Caco-2 (cell line): ENCODE data around the gene HPS4. TPM values are rescaled to one million over a fixed set of nuclear protein-coding genes. Genes with fewer than 3 reads are reported as not detected.

Experiments
- BruUV-seq: library from RNA; stranded (reverse); fragments of 400-500 nt; replicated peaks from 2 replicates; lab custom pipeline; 2021; lab: Mats Ljungman, UMichigan
- CTCF ChIA-PET: fragments of 300-600 bp; sonication (Branson Sonifier 250); formaldehyde crosslinking; loops from one replicate; lab custom pipeline; 2022; ENCODE audit warnings: antibody characterized with exemption; lab: Charles Lee
- POLR2A ChIA-PET: fragments of 300-600 bp; sonication (Branson Sonifier 250); formaldehyde crosslinking; loops from one replicate; lab custom pipeline; 2022; ENCODE audit warnings: antibody characterized with exemption; lab: Charles Lee
- DNase-seq, 2 experiments: peaks; one replicate each; pipeline versions ENCODE4 v3.0.0 to v3.0.0-alpha.2; 2020 to 2022
- H3K27me3 ChIP-seq: replicated peaks from 2 replicates; pipeline ENCODE4 v1.6.0; 2011; ENCODE audit warnings: low read length; ENCODE audit not compliant: control insufficient read depth, insufficient read depth
- H3K36me3 ChIP-seq: 2 replicates; pipeline ENCODE4 v1.5.1; 2011; ENCODE audit warnings: low read length; ENCODE audit not compliant: control insufficient read depth, insufficient read depth
- H3K4me1 ChIP-seq: fragments of 250-450 bp; sonication (Bioruptor Pico); 2 replicates; pipeline ENCODE4 v1.5.1; 2020; ENCODE audit warnings: mild to moderate bottlenecking
- H3K4me3 ChIP-seq: 2 replicates; pipeline ENCODE4 v1.5.1; 2011; ENCODE audit warnings: low read depth, mild to moderate bottlenecking, control low read depth, low read length
- H3K9me3 ChIP-seq: fragments of 250-450 bp; sonication (Bioruptor Pico); 2 replicates; pipeline ENCODE4 v1.5.1; 2020; ENCODE audit warnings: mild to moderate bottlenecking, moderate library complexity
- H3K27ac Mint-ChIP-seq: one replicate; pipeline ENCODE4 v1.8.0; 2022; ENCODE audit warnings: mixed read lengths; ENCODE audit not compliant: unreplicated experiment
- H3K27me3 Mint-ChIP-seq: one replicate; pipeline ENCODE4 v1.8.0; 2022; ENCODE audit warnings: mixed read lengths; ENCODE audit not compliant: insufficient read depth, unreplicated experiment
- H3K36me3 Mint-ChIP-seq: one replicate; pipeline ENCODE4 v1.8.0; 2022; ENCODE audit warnings: mild to moderate bottlenecking, mixed read lengths; ENCODE audit not compliant: insufficient read depth, unreplicated experiment
- H3K4me1 Mint-ChIP-seq: one replicate; pipeline ENCODE4 v1.8.0; 2022; ENCODE audit warnings: low read depth, mixed read lengths; ENCODE audit not compliant: unreplicated experiment
- H3K4me3 Mint-ChIP-seq: one replicate; pipeline ENCODE4 v1.8.0; 2022; ENCODE audit warnings: mild to moderate bottlenecking, moderate library complexity, mixed read lengths; ENCODE audit not compliant: unreplicated experiment
- H3K9me3 Mint-ChIP-seq: one replicate; pipeline ENCODE4 v1.8.0; 2022; ENCODE audit warnings: mixed read lengths; ENCODE audit not compliant: unreplicated experiment
- CTCF ChIP-seq, 2 experiments: fragments of 200-600 bp in 1 of 2; IDR thresholded peaks; 1 replicate in 1 of 2; 2 replicates in 1 of 2; pipeline versions ENCODE4 v1.5.1 to v1.8.0; 2011 to 2022; ENCODE audit warnings: antibody characterized with exemption in 1 of 2, control low read depth in 1 of 2, inconsistent platforms in 1 of 2, low read depth in 1 of 2, low read length in 1 of 2, mild to moderate bottlenecking in 1 of 2, moderate library complexity in 1 of 2; ENCODE audit not compliant: insufficient read depth in 1 of 2, severe bottlenecking in 1 of 2, unreplicated experiment in 1 of 2
- intact Hi-C: fragments of 100-400 bp; cut with micrococcal nuclease; formaldehyde crosslinking; loops from one replicate; pipeline ENCODE4 v1.10.0; 2022; ENCODE audit not compliant: unreplicated experiment
- total RNA-seq: library from RNA; stranded (reverse); gene quantifications from 2 replicates; pipeline ENCODE4 v1.2.3, GENCODE V29; 2022

Gene HPS4
- total RNA-seq, 1 experiment from 2014 or later: 35.1 TPM

DNA sequence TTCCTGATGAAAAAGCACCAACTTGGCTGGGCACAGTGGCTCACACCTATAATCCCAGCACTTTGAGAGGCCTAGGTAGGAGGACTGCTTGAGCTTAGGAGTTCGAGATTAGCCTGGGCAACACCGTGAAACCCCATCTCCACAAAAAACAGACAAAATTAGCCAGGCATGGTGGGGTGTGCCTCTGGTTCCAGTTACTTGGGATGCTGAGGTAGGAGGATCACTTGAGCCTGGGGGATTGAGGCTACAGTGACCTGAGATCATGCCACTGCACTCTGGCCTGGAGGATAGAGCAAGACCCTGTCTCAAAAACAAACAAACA, 3.0 kb downstream of the HPS4 start:
- Mint-ChIP-seq H3K36me3 (peaks cover 39% of the 10 kb centered on the region), H3K27me3 (no peaks in the 10 kb centered on the region), H3K27ac (no peak overlapping the region), H3K9me3 (no peaks in the 10 kb centered on the region), H3K4me1 (peaks cover 30% of the 10 kb centered on the region), H3K4me3 (no peak overlapping the region)
- Histone ChIP-seq H3K4me1 (peaks cover 12% of the 10 kb centered on the region; the same call in 1 of the 2 replicates), H3K27me3 (no peaks in the 10 kb centered on the region), H3K9me3 (no peaks in the 10 kb centered on the region), H3K36me3 (peaks cover 2% of the 10 kb centered on the region), H3K4me3 (no peak overlapping the region)
- ChIA-PET POLR2A (no interaction called here), CTCF (interaction anchor here (1.0 kb wide), 1 partner anchor 116 kb away, joined by 3 read pairs; no protein-coding TSS in a partner anchor)
- no TSS peak for BruUV-seq
- no peak for TF ChIP-seq CTCF (IDR thresholded peaks at IDR 0.05; ENCODE audit: insufficient read depth in 1 of 2, low read depth in 1 of 2, low read length in 1 of 2, severe bottlenecking in 1 of 2, unreplicated experiment in 1 of 2)
- intact Hi-C loops: no loop called here
- no peak for DNase-seq

DNA sequence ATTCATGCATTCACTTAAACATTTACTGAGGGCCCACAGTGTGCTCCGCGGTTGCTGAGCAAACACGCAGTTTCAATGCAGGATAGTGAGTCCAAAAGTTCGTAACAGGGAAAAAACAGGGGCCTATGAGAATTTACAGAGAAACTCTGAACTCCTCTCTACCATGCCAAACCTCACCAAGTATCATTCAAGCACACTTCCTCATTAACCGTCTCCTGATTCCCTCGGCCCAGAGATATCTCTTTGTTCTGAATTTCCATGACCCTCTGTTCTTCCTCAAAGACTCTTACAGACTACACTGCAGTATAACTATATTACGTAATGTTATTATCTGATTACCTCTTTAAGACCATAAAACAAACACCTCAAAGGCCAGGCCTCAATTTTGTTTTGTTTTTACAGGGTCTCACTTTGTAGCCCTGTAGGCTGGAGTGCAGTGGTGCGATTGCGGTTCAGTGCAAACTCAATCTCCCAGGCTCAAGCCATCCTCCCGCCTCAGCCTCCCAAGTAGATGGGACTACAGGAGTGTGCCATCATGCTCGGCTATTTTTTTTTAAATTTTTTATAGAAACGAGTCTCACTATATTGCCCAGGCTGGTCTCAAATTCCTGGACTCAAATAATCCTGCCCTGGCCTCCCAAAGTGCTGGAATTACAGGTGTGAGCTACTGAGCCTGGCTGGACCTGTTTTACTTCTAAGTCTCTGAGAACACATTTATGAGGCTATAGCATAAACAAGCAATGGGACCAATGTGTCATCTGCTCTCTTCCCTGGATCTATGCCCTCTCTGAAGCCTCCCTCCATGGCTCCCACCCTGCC, 3.6 kb downstream of the HPS4 start:
- intact Hi-C loops: no loop called here
- Mint-ChIP-seq H3K4me3 (peak overlapping the region; percentile 60), H3K27me3 (no peaks in the 10 kb centered on the region), H3K36me3 (peaks cover 39% of the 10 kb centered on the region), H3K4me1 (peaks cover 30% of the 10 kb centered on the region), H3K9me3 (no peaks in the 10 kb centered on the region), H3K27ac (peak overlapping the region; percentile 75)
- H3K27me3 ChIP-seq: no peaks in the 10 kb centered on the region
- no peak for DNase-seq
- BruUV-seq: no TSS peak
- no peak overlapping the region for H3K4me3 ChIP-seq
- CTCF ChIA-PET: interaction anchor here (0.7 to 1.0 kb wide), 2 partner anchors 95 to 116 kb away, joined by 3 read pairs; no protein-coding TSS in a partner anchor
- H3K36me3 ChIP-seq: peaks cover 2% of the 10 kb centered on the region
- TF ChIP-seq CTCF (IDR thresholded peaks at IDR 0.05; ENCODE audit: insufficient read depth in 1 of 2, low read depth in 1 of 2, low read length in 1 of 2, severe bottlenecking in 1 of 2, unreplicated experiment in 1 of 2): no peak
- peaks cover 12% of the 10 kb centered on the region; the same call in 1 of the 2 replicates for H3K4me1 ChIP-seq
- POLR2A ChIA-PET: no interaction called here
- H3K9me3 ChIP-seq: no peaks in the 10 kb centered on the region

DNA sequence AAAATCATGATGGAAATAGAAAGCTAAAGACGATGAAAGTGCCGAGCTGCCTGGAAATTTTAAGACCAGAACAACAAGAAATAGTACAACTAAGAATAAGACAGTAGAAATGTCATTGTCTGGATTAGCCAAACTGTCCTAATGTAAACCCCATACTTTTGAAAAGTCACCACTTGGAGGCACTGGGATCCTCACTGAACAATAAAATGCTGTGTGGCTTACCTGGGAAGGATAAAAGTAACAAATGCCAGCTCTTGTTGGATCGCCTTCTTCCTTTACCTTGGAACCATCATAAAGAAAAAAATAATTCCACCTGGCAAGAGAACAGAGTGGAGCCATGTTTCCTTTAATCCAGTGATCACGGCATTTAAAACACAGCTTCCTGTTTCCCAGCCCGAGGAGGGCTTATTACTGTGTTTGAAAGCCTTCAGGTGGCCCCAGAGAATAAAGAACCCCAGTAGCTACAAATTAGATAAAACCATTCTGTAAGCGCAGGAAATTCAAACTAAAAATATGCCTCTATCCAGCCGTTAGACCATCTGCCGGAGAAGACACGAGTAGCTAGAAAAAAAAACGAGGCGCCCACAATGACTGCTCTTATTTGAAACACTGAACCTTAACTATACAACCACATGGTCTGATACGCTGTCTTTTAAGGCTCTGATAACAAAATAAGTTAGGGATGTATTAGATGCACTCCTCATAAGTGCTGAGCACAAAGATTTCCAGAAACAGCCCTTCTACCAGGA, 4.4 kb downstream of the HPS4 start:
- BruUV-seq: no TSS peak
- POLR2A ChIA-PET: no interaction called here
- CTCF ChIA-PET: interaction anchor here (0.6 to 0.7 kb wide), 2 partner anchors 94 to 101 kb away, joined by 3 read pairs; no protein-coding TSS in a partner anchor
- Histone ChIP-seq H3K4me3 (no peak overlapping the region), H3K9me3 (no peaks in the 10 kb centered on the region), H3K27me3 (no peaks in the 10 kb centered on the region), H3K36me3 (peaks cover 2% of the 10 kb centered on the region), H3K4me1 (peaks cover 12% of the 10 kb centered on the region; the same call in 1 of the 2 replicates)
- TF ChIP-seq CTCF (IDR thresholded peaks at IDR 0.05; ENCODE audit: insufficient read depth in 1 of 2, low read depth in 1 of 2, low read length in 1 of 2, severe bottlenecking in 1 of 2, unreplicated experiment in 1 of 2): no peak
- Mint-ChIP-seq H3K4me1 (peaks cover 30% of the 10 kb centered on the region), H3K27ac (peak overlapping the region; percentile 75), H3K9me3 (no peaks in the 10 kb centered on the region), H3K36me3 (peaks cover 36% of the 10 kb centered on the region), H3K4me3 (peak overlapping the region; percentile 60), H3K27me3 (no peaks in the 10 kb centered on the region)
- DNase-seq: no peak
- intact Hi-C loops: no loop called here
